ENCODE measurements around the gene ERC2. TPM values are rescaled to one million over a fixed set of nuclear protein-coding genes. Genes with fewer than 3 reads are reported as not detected.

The ERC2 gene
- total RNA-seq, 4 donors from 2014 or later: 5.3 to 8.8 (median 7.8) TPM

- no peaks in the 10 kb centered on the region for H3K27me3 ChIP-seq
- 34 to 47% methylated on average over 6 of the region's 6 CpGs for WGBS, 2 donors
- no peak overlapping the region for H3K4me3 ChIP-seq (replicated peaks in 1 of 3)
- DNase-seq: peak in 1 of 2 donors; percentile 16
- H3K27ac ChIP-seq: peak overlapping the region in 1 of 3 donors; percentile 1
- no peaks in the 10 kb centered on the region for H3K9me3 ChIP-seq
- no peaks in the 10 kb centered on the region for H3K36me3 ChIP-seq
- intact Hi-C loops (cut with DNase I): loop anchor here (10.0 kb wide), 1 partner anchor 76 kb away; no protein-coding TSS in a partner anchor
- no peak for TF ChIP-seq CTCF (IDR thresholded peaks at IDR 0.05)
- no peak for TF ChIP-seq POLR2A (IDR thresholded peaks at IDR 0.05)
- H3K4me1 ChIP-seq: peaks cover 14 to 23% of the 10 kb centered on the region in 2 donors
Measured at GRCh38 chr3:55819005-55819404, 649.3 kb downstream of the ERC2 start.

GRCh38 chr3:55818485-55818884 is 649.8 kb downstream of the ERC2 start:
- no peak overlapping the region for H3K27ac ChIP-seq
- intact Hi-C loops (cut with DNase I): loop anchor here (10.0 kb wide), 1 partner anchor 76 kb away; no protein-coding TSS in a partner anchor
- 43 to 44% methylated on average over 2 of the region's 2 CpGs for WGBS, 2 donors
- DNase-seq: no peak
- H3K27me3 ChIP-seq: no peaks in the 10 kb centered on the region
- no peaks in the 10 kb centered on the region for H3K9me3 ChIP-seq
- no peaks in the 10 kb centered on the region for H3K36me3 ChIP-seq
- peaks cover 14 to 23% of the 10 kb centered on the region in 2 donors for H3K4me1 ChIP-seq
- TF ChIP-seq POLR2A (IDR thresholded peaks at IDR 0.05) (no peak), CTCF (IDR thresholded peaks at IDR 0.05) (peak in 1 of 6 experiments; percentile 36)
- no peak overlapping the region for H3K4me3 ChIP-seq (replicated peaks in 1 of 3)

- Histone ChIP-seq H3K27ac (no peak overlapping the region), H3K4me3 (replicated peaks in 1 of 3) (no peak overlapping the region), H3K4me1 (peaks cover 14 to 21% of the 10 kb centered on the region in 2 donors), H3K27me3 (no peaks in the 10 kb centered on the region), H3K36me3 (no peaks in the 10 kb centered on the region), H3K9me3 (no peaks in the 10 kb centered on the region)
- no peak for DNase-seq
- intact Hi-C loops (cut with DNase I): loop anchor here (10.0 kb wide), 1 partner anchor 78 kb away; no protein-coding TSS in a partner anchor
- WGBS, 2 donors: 77 to 84% methylated on average over 8 of the region's 8 CpGs
- no peak for TF ChIP-seq POLR2A (IDR thresholded peaks at IDR 0.05)
Measured at GRCh38 chr3:55816794-55817576, 651.3 kb downstream of the ERC2 start.

GRCh38 chr3:55815262-55815661 is 653.0 kb downstream of the ERC2 start:
- DNase-seq: no peak
- Histone ChIP-seq H3K27me3 (no peaks in the 10 kb centered on the region), H3K9me3 (no peaks in the 10 kb centered on the region), H3K4me3 (replicated peaks in 1 of 3) (no peak overlapping the region), H3K27ac (no peak overlapping the region), H3K36me3 (no peaks in the 10 kb centered on the region), H3K4me1 (peaks cover 14 to 21% of the 10 kb centered on the region in 2 donors)
- intact Hi-C loops (cut with DNase I): loop anchor here (10.0 kb wide), 1 partner anchor 80 kb away; no protein-coding TSS in a partner anchor
- TF ChIP-seq POLR2A (IDR thresholded peaks at IDR 0.05): no peak
- TF ChIP-seq CTCF (IDR thresholded peaks at IDR 0.05): no peak
- 93 to 94% methylated on average over 6 of the region's 6 CpGs for WGBS, 2 donors

GRCh38 chr3:55813268-55814097 is 654.8 kb downstream of the ERC2 start:
- Histone ChIP-seq H3K27me3 (no peaks in the 10 kb centered on the region), H3K9me3 (no peaks in the 10 kb centered on the region), H3K36me3 (no peaks in the 10 kb centered on the region), H3K27ac (no peak overlapping the region), H3K4me3 (replicated peaks in 1 of 3) (no peak overlapping the region), H3K4me1 (peaks cover 2 to 5% of the 10 kb centered on the region in 2 donors)
- TF ChIP-seq POLR2A (IDR thresholded peaks at IDR 0.05) (no peak), CTCF (IDR thresholded peaks at IDR 0.05) (no peak)
- no peak for DNase-seq
- 82 to 83% methylated on average over 3 of the region's 3 CpGs for WGBS, 2 donors
- intact Hi-C loops (cut with DNase I): loop anchor here (10.0 kb wide), 1 partner anchor 81 kb away; no protein-coding TSS in a partner anchor
